Measurements from ENCODE around the gene TNFRSF12A. TPM values are rescaled to one million over a fixed set of nuclear protein-coding genes. Genes with fewer than 3 reads are reported as not detected.
A peak's percentile ranks its signal among the peaks of the same experiment; 100 is the strongest.

Gene TNFRSF12A
- total and polyA plus RNA-seq, 9 of the 15 experiments (the other 6 are each of a cell fraction or from before 2014, with no cell fraction given): 0.41 to 61.8 (median 26.5) TPM

GRCh38 chr16:3020247-3020603 is at the start of gene TNFRSF12A (continued):
- TF ChIP-seq HMBOX1 (IDR thresholded peaks at IDR 0.05) (no peak), RNF2 (IDR thresholded peaks at IDR 0.05) (no peak), NCOA4 (IDR thresholded peaks at IDR 0.05; ENCODE audit: partially characterized antibody) (no peak), ETV6 (IDR thresholded peaks at IDR 0.05; ENCODE audit: borderline replicate concordance in 1 of 2, low read depth in 2 of 2, low read length in 1 of 2) (no peak), ETV6 (CRISPR knock-in tag; IDR thresholded peaks at IDR 0.05; ENCODE audit: borderline replicate concordance) (no peak), ZNF146 (CRISPR knock-in tag; IDR thresholded peaks at IDR 0.05; ENCODE audit: unreplicated experiment) (peak; percentile 23), TRIM28 (IDR thresholded peaks at IDR 0.05) (no peak), ZNF57 (CRISPR knock-in tag; IDR thresholded peaks at IDR 0.05) (no peak), NFIX (CRISPR knock-in tag; IDR thresholded peaks at IDR 0.05; ENCODE audit: low read depth) (no peak), PHF20 (IDR thresholded peaks at IDR 0.05; ENCODE audit: partially characterized antibody) (no peak), MED1 (CRISPR knock-in tag; IDR thresholded peaks at IDR 0.05; ENCODE audit: borderline replicate concordance) (no peak), LCOR (CRISPR knock-in tag; IDR thresholded peaks at IDR 0.05) (no peak), SIN3A (IDR thresholded peaks at IDR 0.05; ENCODE audit: borderline replicate concordance in 2 of 2, control insufficient read depth in 1 of 2, low read depth in 2 of 2, low read length in 2 of 2) (peak; percentile 63 to 65; a peak in 2 of 4 replicates), KAT7 (CRISPR knock-in tag; IDR thresholded peaks at IDR 0.05; ENCODE audit: borderline replicate concordance) (no peak), EP300 (IDR thresholded peaks at IDR 0.05; ENCODE audit: low read length) (no peak), PTRF (tag; IDR thresholded peaks at IDR 0.05) (no peak), FOXJ3 (CRISPR knock-in tag; IDR thresholded peaks at IDR 0.05) (no peak), ZNF282 (CRISPR knock-in tag; IDR thresholded peaks at IDR 0.05) (no peak), TCFL5 (CRISPR knock-in tag; conservative IDR thresholded peaks at IDR 0.05) (no peak), MTA3 (IDR thresholded peaks at IDR 0.05; ENCODE audit: borderline replicate concordance) (no peak), POU5F1 (IDR thresholded peaks at IDR 0.05; ENCODE audit: borderline replicate concordance, low read depth, low read length, partially characterized antibody) (no peak), TARDBP (IDR thresholded peaks at IDR 0.05) (no peak), LEF1 (IDR thresholded peaks at IDR 0.05) (no peak), POLR3A (IDR thresholded peaks at IDR 0.05; ENCODE audit: borderline replicate concordance, extremely low read depth, insufficient read depth, insufficient read length) (no peak), CBX1 (IDR thresholded peaks at IDR 0.05; ENCODE audit: low read depth) (peak; percentile 58; the same call in 1 of the 2 replicates), GTF2F1 (IDR thresholded peaks at IDR 0.05; ENCODE audit: low read depth, low read length) (no peak)
- TF ChIP-seq, protein P1, sequence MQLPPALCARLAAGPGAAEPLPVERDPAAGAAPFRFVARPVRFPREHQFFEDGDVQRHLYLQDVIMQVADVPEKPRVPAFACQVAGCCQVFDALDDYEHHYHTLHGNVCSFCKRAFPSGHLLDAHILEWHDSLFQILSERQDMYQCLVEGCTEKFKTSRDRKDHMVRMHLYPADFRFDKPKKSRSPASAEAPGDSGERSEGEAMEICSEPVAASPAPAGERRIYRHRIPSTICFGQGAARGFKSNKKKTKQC (CRISPR knock-in tag; IDR thresholded peaks at IDR 0.05): no peak
- TF ChIP-seq, protein P2, sequence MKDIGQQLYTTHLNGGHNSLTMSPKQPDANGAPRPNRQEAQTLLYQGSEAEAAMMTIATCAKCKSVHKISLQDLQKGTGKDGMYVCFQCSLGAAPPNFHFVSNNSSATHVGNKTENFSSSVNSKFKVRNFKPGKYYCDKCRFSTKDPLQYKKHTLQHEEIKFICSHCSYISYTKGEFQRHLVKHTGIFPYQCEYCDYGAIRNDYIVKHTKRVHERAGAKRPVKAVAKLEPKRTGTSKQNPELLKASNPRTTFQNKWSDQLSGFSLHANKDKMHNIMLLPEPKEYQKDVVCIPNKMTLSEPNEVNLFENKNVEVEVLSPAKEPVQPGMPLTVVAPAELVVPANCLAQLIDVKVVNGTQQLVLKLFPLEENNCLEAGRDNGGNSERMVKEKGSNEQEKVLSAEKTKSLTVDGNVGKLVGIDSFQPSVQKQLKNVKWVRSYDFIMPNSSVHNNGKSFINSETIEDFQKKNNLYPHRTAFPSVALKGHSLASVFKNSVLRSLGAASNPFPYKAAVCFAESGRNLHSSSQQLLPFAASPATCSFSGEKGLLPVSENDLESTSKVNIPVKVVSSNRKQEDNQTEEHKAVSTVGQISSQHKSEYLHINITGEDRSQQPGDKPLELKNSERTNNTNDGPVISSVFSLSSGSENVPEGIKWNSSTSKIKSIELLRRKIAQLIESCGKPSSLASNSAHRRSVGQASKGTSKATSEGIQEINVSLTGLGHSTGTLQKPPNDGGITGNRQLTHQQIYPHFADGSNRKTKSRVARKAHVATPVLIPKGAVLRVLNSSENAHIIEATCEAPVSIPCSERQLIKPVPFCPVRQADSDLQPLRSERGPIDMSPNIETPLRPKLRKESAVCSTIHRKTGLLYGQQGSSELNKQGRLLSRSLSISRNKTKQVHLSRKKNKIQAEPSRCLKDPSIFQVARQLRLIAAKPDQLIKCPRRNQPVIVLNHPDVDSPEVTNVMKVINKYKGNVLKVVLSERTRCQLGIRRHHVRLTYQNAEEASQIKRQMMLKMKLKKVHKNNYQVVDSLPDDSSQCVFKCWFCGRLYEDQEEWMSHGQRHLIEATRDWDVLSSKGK (CRISPR knock-in tag; IDR thresholded peaks at IDR 0.05): no peak

Measured in K562 (cell line).